Measurements from ENCODE around the gene GALNT2.

GALNT2 gene

DNA sequence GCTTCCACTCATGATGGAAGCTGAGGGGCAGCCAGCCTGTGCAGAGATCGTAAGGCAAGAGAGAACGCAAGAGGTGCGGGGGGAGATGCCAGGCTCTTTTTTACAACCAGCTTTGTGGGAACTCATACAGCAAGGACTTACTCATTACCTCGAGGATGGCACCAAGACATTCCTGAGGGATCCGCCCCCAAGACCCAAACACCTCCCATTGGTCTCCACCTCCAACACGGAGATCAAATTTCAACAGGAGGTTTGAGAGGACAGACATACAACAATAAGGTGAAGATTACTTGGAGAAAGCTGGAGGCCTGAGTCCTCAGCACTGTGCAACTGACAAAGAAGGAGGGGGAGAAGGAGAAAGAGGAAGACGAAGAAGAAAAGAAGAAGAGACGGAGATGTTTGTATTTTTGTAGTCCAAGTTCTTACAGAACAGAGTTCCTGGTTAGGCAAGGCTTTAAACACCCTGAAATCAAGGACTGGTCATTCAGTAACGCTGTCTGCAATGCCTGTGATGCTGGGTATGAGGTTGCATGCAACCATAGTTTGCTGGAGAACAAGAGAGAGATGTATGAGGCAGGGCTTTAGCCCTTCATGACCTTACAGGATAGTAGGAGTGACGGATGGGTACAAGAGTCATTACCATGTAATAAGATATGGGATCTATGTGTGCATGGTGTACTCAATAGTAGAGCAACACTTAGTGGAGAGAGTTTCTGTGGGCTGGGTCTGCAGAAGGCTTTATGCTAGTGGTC lies 19.7 kb upstream of the GALNT2 start:
- DNase-seq (ENCODE audit: extremely low read depth, insufficient read length): no peak
- Histone ChIP-seq H3K36me3 (ENCODE audit: control insufficient read depth, insufficient read depth, low read length) (no peaks in the 10 kb centered on the region), H3K27me3 (replicated peaks; ENCODE audit: control insufficient read depth, insufficient read depth, low read length) (peaks cover 2% of the 10 kb centered on the region), H3K4me3 (replicated peaks; ENCODE audit: low read depth, low read length) (no peak overlapping the region)
- TF ChIP-seq, protein P1, sequence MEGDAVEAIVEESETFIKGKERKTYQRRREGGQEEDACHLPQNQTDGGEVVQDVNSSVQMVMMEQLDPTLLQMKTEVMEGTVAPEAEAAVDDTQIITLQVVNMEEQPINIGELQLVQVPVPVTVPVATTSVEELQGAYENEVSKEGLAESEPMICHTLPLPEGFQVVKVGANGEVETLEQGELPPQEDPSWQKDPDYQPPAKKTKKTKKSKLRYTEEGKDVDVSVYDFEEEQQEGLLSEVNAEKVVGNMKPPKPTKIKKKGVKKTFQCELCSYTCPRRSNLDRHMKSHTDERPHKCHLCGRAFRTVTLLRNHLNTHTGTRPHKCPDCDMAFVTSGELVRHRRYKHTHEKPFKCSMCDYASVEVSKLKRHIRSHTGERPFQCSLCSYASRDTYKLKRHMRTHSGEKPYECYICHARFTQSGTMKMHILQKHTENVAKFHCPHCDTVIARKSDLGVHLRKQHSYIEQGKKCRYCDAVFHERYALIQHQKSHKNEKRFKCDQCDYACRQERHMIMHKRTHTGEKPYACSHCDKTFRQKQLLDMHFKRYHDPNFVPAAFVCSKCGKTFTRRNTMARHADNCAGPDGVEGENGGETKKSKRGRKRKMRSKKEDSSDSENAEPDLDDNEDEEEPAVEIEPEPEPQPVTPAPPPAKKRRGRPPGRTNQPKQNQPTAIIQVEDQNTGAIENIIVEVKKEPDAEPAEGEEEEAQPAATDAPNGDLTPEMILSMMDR (IDR thresholded peaks at IDR 0.05; ENCODE audit: insufficient read depth, low read length, poor library complexity, severe bottlenecking): no peak

DNA sequence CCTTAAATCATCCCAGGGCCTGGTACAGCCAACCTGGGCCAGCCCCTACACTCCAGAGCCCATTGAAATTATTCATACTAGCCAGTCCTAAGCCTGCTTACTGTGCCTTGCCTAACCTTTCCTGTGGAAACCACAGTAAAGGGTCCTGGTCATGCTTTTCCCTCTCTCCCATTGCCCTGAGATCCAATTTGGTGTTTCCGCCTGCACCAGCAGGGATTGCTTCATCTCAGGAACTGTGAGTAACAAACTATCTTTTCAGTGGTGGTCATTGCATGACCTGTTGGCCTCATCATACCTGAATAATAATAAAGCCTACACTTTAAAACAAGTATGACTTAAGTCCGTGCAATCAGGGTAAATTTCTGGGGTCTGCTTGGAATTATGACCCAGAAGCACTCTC lies 18.7 kb upstream of the GALNT2 start:
- H3K36me3 ChIP-seq (ENCODE audit: control insufficient read depth, insufficient read depth, low read length): no peaks in the 10 kb centered on the region
- peaks cover 2% of the 10 kb centered on the region for H3K27me3 ChIP-seq (replicated peaks; ENCODE audit: control insufficient read depth, insufficient read depth, low read length)
- H3K4me3 ChIP-seq (replicated peaks; ENCODE audit: low read depth, low read length): no peak overlapping the region
- no peak for DNase-seq (ENCODE audit: extremely low read depth, insufficient read length)
- TF ChIP-seq, protein P1 (IDR thresholded peaks at IDR 0.05; ENCODE audit: insufficient read depth, low read length, poor library complexity, severe bottlenecking): no peak

- no peak for DNase-seq (ENCODE audit: extremely low read depth, insufficient read length)
- TF ChIP-seq, protein P1 (IDR thresholded peaks at IDR 0.05; ENCODE audit: insufficient read depth, low read length, poor library complexity, severe bottlenecking): no peak
Observed at GRCh38 chr1:230048922-230049321, 18.1 kb upstream of the GALNT2 start.

GRCh38 chr1:230049731-230050130 lies 17.3 kb upstream of the GALNT2 start:
- Histone ChIP-seq H3K4me3 (replicated peaks; ENCODE audit: low read depth, low read length) (no peak overlapping the region), H3K36me3 (ENCODE audit: control insufficient read depth, insufficient read depth, low read length) (no peaks in the 10 kb centered on the region), H3K27me3 (replicated peaks; ENCODE audit: control insufficient read depth, insufficient read depth, low read length) (peaks cover 2% of the 10 kb centered on the region)
- DNase-seq (ENCODE audit: extremely low read depth, insufficient read length): no peak
- TF ChIP-seq, protein P1 (IDR thresholded peaks at IDR 0.05; ENCODE audit: insufficient read depth, low read length, poor library complexity, severe bottlenecking): no peak

More at GRCh38 chr1:230048922-230049321, 18.1 kb upstream of the GALNT2 start:
- no peaks in the 10 kb centered on the region for H3K36me3 ChIP-seq (ENCODE audit: control insufficient read depth, insufficient read depth, low read length)
- H3K4me3 ChIP-seq (replicated peaks; ENCODE audit: low read depth, low read length): no peak overlapping the region
- peaks cover 2% of the 10 kb centered on the region for H3K27me3 ChIP-seq (replicated peaks; ENCODE audit: control insufficient read depth, insufficient read depth, low read length)

- DNase-seq (ENCODE audit: extremely low read depth, insufficient read length): no peak
- Histone ChIP-seq H3K36me3 (ENCODE audit: control insufficient read depth, insufficient read depth, low read length) (no peaks in the 10 kb centered on the region), H3K27me3 (replicated peaks; ENCODE audit: control insufficient read depth, insufficient read depth, low read length) (no peaks in the 10 kb centered on the region; the same call in 1 of the 2 replicates), H3K4me3 (replicated peaks; ENCODE audit: low read depth, low read length) (no peak overlapping the region)
- TF ChIP-seq, protein P1 (IDR thresholded peaks at IDR 0.05; ENCODE audit: insufficient read depth, low read length, poor library complexity, severe bottlenecking): no peak
Observed at GRCh38 chr1:230050973-230051735, 15.9 kb upstream of the GALNT2 start.
